PC-9 (cell line): ENCODE measurements around the gene ZDHHC16.

Experiments used
- CTCF ChIP-seq: fragments of 200-600 bp; sonication (generic); conservative IDR thresholded peaks from 2 replicates; pipeline ENCODE4 v1.6.1; 2017; ENCODE audit warnings: mixed run types, antibody characterized with exemption, mild to moderate bottlenecking, moderate library complexity
- EZH2 ChIP-seq: fragments of 200-600 bp; sonication (generic); IDR thresholded peaks from 2 replicates; pipeline ENCODE4 v1.8.0; 2017; ENCODE audit warnings: antibody characterized with exemption, low read depth

GRCh38 chr10:97445357-97445721 is 636 bp upstream of the ZDHHC16 start:
- TF ChIP-seq CTCF: no peak
- no peak for TF ChIP-seq EZH2
